ENCODE results near the gene PLOD2.

PLOD2 gene

DNA sequence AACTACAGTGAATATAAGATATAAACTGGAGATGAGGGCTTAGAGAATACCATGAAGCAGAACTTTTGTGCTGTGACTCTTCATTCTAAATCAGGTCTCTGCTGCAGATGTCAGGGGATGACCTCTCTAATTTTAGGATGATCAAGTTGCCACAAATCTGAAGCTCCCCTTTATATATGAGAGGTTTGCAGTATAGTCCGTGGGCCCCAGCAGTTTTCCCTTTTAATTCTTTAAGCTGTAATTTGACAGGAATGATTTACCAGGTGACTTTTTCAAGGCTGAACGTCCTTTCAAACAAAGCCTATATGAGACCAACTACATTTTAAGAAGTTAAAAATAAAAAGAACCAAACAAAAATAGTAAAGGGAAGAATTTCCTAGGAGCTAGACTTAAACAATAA lies 4.9 kb upstream of the PLOD2 start:
- DNase-seq, result no peak

DNA sequence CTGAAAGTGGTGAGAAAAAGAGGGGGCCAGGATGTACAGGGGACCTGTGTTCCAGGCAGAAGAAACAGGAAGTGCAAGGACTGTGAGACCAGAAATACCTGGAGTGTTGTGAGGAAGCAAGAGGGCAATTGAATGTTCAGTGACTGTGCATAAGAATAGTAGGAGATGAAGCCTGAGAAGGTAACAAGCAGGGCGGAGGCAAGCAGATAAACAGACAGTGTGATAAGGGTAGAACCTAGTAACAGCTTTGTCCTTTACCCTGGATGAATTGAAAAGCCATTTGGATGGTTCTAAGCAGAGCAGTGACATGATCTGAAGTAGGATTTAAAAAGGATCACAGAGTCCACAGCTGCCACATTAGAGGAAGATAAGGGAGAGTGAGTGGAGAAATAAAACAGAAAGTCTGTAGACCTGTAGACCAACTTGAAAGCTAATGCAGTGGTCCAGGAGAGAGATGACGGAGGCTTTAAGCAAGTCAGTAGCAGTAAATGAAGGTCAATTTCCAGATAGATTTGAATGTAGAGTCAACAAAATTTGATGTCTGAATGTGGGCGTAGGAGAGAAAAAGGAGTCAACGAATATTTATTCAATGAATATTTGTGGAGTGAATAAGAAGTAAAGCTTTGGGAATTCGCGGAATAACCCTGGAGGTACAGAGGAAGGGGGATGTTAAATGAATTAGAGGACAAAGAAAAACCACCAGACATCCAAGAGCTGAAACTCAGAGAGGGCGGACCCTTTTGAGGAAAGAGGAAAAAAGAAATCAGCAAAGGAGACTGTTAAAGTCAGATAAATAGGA lies 4.2 kb upstream of the PLOD2 start:
- no peak for DNase-seq

- no peak for DNase-seq
Measured at GRCh38 chr3:146164506-146164905, 3.5 kb upstream of the PLOD2 start.

- DNase-seq, result no peak
Measured at GRCh38 chr3:146164071-146164470, 3.1 kb upstream of the PLOD2 start.

DNA sequence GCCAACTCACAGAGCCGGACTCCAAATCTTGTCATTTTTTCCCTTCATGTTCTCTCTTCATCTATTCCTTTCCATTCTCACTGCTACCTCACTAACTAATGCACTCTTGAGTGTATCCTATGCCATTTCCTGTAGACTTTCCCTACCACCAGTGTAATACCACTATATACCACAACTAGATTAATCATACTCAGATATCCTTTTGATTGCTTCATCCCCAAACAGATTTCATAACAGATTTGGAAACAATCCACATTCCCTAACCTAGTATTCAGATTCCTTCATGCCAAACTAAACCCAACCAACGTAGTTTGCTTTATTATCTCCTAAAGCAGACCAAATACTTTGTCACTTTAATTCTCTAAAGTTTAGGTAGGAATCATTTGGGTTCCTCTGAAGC lies 2.6 kb upstream of the PLOD2 start:
- no peak for DNase-seq

DNA sequence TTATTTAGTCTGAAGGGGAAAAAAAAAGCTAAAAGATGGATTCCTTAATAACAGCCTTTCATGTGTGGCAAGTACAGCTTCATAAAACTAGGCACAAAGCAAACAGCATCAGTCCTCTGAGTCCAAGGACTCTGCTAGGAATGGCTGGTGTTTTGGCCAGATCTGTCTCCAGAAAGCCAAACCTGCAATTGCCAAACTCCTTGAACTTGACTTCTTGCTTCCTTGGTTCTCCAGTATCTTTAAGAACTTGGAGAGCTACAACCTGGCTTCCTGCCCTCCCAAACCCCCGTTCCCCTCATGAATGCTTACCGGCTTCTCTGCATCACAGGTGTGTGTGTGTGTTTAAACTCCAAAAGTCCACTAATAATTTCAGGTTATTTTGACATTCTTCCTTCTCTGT lies 1.6 kb upstream of the PLOD2 start:
- no peak for DNase-seq

DNA sequence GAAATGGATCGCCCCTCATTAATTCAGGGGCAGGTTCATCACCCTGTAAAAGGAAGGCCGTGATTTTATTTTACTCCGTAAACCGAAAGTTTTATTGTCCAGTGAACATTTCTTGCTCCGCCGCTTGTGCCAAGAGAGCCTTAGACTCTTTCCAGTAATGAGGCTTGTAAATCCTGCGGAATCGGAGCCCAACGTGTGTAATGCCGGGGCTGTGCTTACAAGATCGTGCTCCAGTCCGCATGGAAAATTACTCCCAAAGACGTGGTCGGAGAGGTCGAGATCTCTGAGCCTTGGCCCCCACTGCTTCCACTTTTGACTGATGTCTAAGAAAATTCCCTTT lies 649 bp upstream of the PLOD2 start:
- no peak for DNase-seq

GRCh38 chr3:146160321-146160963 lies 542 bp downstream of the PLOD2 start:
- peak; percentile 90 for DNase-seq

DNA sequence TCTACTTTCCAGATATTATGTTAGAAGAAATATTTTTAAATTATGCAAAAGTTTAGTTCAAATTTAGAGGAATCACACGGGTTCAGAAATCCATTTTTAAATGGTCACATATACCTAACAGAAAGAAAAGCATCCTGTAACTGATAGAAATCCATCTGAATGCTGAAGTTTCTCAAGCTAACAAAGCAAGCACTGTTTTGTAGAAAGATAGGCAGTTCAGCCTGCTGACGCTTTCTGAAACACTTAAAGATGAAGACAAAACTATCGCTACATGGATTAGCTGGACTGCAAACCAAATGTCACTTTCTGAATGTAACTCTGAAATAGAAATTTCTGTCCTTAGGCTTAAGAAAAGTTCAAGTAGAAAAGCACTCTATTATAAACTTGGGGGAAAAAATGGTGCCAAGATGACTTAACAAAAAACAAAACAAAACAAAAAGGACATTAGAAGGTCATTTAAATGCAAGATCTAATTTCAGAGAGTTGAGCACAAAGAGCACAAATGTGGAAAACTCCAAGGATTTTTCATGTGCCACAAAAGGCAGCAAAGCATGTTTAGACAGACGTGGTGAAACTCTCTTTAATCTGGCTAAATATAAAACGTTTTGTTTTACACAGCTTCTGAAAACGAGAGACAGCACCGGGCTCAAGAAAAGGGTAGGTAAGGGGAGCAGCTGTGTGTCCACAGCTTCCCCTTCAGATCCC lies 1.2 kb downstream of the PLOD2 start:
- no peak for DNase-seq

GRCh38 chr3:146159037-146159436 lies 1.9 kb downstream of the PLOD2 start:
- no peak for DNase-seq

DNA sequence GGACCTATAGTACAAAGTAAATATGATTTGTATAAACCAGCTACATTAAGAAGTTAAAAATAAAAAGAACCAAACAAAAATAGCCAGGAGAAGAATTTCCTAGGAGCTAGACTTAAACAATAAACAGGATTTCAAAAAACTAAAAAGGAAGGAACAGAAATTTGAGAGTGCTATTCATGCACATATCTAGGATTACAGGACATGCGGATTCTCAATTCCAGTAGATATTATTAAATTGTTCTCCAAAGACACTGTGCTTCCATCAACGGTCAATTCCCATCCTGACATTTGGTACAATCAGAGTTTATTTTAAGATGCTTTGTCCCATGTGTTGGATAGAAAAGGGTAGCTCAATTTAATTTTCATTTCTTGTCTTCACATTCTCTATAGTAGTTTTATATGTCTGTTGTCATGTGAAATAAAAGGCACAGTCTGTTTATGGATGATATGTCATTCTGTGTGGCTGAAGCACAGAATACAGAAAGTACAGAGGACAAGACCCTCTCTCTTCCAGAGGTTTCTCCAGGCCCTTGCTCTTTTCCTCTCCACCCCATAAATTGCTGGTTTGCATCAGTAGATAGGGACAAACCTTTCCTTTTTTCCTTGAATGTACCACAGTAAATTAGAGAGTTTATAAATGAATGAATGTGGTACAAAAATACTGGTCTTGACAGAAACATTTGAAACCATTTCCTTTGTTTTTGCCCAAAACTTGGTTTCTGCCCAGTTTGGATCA lies 3.5 kb downstream of the PLOD2 start:
- DNase-seq, result no peak

- DNase-seq, result no peak
Measured at GRCh38 chr3:146156666-146157314, 4.2 kb downstream of the PLOD2 start.

- peak; percentile 52 for DNase-seq
Measured at GRCh38 chr3:146156095-146156494, 4.9 kb downstream of the PLOD2 start.

DNA sequence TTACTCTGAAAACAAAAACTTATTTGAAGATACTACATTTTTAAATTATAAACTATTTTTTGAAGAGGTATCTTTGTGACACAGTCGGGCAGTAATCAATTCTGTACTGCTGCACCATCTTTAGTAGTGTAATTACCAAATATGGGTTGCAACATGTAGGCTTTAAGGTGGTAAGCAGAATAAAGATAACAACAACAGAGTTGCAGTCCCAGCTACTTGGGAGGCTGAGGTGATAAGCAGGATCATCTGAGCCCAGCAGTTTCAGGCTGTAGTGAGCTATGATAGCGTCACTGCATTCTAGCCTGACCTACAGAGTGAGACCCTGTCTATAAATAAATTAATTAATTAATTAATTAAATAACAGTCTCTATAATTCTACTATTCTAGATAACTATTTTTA lies 6.0 kb downstream of the PLOD2 start:
- no peak for DNase-seq

DNA sequence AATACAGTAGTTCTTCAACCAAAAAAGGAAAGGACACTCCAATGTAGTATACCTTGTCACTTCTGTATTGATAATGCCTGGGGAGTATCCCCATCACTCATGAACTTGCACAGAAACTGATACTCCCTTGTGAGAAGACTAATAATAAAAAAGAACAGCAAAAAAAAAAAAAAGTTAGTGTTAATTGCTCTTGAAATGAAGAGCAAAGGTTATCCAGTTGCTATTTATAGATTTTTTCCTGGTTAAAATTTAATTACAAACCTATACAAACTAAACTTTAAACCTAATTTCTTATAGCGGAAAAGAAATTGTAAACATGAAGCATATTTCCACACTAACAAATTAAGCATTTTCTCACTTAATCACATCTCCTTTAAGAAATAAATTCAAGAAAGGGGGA lies 6.7 kb downstream of the PLOD2 start:
- no peak for DNase-seq

DNA sequence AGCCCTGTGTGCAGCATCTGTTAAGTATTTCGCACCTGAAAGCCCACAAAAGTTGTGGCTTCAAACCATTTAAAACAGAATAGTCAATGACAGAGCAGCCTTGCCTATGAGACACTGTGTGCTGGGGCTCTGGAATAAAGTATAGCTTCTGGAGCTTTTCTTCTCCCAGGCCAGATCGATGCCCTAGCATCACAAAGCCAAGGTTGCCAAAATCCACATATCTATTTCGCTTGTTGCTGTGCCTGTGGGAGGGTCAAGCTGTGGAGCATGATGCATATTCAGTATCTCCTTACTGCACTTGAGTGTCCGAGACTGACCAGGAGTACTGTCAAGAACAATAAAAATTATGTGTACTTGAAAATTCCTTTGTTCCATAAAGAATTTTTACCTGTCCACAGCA lies 7.6 kb downstream of the PLOD2 start:
- no peak for DNase-seq

- DNase-seq, result no peak
Measured at GRCh38 chr3:146152834-146153233, 8.2 kb downstream of the PLOD2 start.

GRCh38 chr3:146148468-146148931 lies 12.5 kb downstream of the PLOD2 start:
- DNase-seq, result no peak

DNA sequence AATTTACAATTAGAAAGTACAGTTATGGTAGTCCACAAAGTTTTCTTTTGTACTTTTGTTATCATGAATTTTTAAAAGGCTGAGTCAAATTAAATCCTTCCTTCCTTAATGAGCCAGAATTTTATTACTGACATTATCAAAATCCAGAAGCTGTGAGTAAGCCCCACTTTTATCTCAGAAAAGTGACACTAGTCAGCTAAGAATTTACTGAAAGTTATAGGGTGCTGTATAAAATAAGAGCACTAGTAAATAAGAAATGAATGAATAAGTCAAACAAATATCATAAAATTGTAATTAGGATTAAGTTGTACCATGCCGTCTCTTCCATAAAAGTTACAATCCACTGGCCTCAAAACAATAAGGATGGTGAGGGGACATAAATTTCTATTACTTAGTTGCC lies 15.3 kb downstream of the PLOD2 start:
- DNase-seq, result no peak

GRCh38 chr3:146142757-146143156 lies 18.2 kb downstream of the PLOD2 start:
- no peak for DNase-seq

DNA sequence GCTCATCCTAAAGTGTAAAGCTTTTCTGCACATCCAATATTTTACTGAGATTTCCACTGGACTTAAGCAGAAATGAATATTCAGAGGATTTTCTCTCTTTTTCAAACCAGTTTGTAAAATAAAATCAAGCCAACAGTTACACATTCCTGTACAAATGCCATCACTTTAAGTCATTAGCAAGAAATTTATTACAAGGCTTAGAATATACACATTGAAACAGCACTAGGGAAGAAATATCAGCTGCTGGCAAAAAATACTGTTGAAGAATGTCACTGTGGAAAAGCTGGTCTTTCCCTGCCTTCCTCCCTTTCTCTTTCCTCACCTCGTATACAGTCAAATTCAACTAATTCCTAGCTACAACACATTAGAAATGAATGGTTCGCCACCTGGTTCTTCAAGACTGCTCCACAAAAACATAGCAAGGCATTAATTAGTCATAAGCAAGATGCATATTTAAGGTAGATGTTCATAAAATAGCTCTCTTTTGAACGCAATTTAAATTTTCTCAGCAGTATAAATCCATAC lies 21.3 kb downstream of the PLOD2 start:
- DNase-seq, result no peak

DNA sequence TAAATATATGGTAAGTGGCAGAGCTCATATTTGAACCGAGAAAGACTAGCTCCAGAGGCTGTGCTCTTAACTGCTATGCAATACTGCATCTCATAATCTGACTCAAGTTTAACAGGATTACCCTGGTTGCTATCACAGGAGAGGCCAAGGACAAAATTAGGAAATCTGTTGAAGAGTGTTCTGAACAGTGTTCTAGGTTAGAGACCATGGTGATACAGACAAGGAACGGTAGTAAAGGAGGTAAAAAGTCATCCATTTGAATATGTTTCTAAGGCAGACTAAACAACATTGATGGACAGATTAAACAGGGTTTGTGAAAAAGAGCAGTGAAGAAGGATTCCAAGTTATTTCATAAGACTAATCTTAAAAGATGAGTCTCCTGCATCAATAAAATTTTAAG lies 22.1 kb downstream of the PLOD2 start:
- no peak for DNase-seq

- no peak for DNase-seq
Measured at GRCh38 chr3:146136647-146137046, 24.3 kb downstream of the PLOD2 start.

All from DMS 273 treated with DMSO at 0.1 percent for 48 hours (cell line).